Daoy (cell line): ENCODE measurements around the gene KCNH4. TPM values are rescaled to one million over a fixed set of nuclear protein-coding genes. Genes with fewer than 3 reads are reported as not detected.
A peak's percentile ranks its signal among the peaks of the same experiment; 100 is the strongest.
"Not testable (repeated sequence)": the region's sequence is repeated elsewhere in the genome, so short reads cannot be mapped to it uniquely, and the experiment has no call there.

Experiments
- DNase-seq: peaks from one replicate; pipeline ENCODE4 v3.0.0-alpha.2; 2015; ENCODE audit warnings: low read depth
- total RNA-seq: library from RNA; depleted of rRNA; stranded (reverse); fragments of >200 nt; shearing (Covaris generic); gene quantifications from 2 replicates; pipeline ENCODE4 v1.2.3, GENCODE V29; 2014

Gene KCNH4
- total RNA-seq, 1 experiment from 2014 or later: under 0.01 TPM

DNA sequence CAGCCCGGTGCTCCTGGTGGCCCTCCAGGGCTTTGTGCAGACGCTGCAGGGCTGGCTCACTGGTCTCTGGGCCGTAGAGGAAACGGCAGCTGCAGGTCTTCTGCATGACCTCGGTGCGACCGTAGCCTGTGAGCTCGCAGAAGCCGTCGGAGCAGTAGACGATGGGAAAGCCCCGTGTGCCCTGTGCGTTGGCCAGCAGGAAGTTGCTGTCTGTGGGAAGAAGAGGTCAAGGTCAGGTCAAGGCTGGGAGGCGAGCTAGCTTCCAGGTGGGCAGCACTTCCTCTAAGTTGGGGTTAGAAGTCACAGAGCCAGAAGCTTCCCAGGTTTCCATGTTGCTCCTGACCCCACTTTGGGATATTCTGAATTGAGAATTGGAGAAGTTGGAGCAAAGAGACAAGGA is 2.1 kb downstream of the KCNH4 start:
- no peak for DNase-seq

DNA sequence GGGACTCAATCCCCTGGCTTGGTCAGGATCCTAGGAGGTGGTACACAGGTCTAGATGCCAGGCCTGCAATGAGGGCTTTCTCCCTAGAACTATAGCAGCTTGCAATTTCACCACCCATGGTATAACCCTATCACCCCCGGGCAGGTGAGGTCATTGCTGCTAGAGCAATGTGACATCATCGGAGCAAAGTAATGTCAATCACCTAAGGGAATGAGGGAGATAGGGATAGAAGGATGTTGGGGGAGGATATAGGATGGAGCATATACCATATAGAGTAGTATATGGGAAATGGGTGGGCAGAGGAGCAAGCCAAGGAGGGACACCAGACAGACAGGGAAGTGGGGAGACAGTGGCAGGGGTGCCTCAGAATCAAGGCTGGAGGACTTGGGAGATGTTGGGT is 3.3 kb downstream of the KCNH4 start:
- DNase-seq: no peak

DNA sequence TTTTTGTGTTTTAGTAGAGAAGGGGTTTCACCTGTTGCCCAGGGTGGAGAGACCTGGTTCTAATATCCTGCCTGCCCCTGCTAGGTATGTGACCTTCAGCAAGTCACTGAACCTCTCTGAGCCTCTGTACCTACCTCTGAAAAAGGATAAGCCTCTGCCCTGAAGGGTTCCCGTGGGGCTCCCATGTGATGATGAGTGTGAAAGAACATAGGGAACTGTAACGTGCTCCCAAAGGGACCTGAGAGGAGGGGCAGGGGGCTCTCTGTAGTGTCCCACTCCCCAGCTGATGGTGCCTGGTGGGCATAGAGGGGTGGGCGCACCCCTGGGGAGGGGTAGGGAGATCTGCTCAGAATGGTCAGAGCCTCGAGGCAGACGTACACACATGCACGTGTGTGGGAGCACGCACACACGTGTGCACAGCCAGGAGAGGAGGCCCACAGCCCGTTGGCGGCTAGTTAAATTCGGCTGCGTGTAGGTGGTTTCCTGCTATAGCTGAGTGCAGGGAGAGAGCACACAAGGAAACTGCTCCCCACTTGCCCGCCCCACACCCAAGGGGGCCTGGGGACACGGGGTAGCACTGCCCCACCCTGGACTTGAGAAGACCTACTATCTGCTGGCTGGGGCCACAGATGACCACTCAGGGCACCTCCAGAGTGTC is 6.7 kb downstream of the KCNH4 start:
- no peak for DNase-seq

DNA sequence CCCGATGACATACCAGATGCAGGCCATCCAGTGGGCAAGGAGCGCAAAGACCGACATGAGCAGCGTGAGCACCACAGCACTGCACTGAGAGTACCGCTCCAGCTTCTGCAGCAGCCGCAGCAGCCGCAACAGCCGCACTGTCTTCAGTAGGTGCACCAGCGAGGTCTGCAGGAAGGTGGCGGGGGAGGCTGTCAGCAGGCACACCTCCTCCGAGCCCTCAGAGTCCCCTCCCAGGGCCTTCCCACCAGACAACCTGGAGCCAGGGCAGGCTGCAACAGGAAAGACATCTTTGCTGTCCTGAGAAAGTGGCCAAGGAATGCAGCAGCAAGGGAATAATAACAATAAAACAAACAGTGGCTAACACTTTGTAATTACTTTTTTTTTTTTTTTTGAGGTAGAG is 9.1 kb downstream of the KCNH4 start:
- no peak for DNase-seq

DNA sequence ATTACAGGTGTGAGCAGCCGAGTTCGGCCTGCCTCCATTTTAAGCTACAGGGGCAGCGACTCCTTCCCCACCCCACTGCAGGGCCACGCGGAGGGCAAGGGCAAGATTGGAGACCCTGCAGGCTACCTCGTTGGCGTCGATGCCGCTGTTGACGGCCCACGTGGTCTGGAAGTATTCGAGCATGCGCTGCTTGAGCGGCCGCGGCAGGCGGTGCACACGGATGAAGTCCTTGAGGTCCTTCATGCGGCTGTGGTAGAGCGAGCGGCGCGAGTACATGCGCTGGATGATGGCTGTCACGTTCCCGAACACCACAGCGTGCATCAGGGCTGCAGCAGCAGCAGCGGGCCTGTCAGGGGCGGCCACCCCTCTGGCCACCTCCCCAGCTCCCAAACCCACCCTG is 11.6 kb downstream of the KCNH4 start:
- no peak for DNase-seq

DNA sequence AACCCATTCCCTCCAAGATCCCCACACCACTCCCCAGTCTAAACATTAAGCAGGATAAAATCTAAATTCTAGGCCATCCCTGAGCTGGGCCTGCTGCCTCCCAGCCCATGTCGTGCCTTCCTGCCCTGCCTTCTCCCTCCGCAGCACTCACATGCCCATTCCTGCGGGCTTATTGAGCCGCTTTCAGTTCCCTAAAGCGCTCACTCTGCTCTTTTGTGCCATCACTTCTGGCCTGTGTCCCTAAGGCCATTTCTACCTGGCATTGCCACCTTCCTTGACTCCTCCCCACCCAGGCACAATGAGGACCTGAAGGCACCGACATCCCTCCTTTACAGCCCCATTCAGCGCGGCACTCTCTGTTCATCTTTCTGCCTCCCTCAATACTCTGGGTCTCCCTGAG is 13.1 kb downstream of the KCNH4 start:
- no peak for DNase-seq

DNA sequence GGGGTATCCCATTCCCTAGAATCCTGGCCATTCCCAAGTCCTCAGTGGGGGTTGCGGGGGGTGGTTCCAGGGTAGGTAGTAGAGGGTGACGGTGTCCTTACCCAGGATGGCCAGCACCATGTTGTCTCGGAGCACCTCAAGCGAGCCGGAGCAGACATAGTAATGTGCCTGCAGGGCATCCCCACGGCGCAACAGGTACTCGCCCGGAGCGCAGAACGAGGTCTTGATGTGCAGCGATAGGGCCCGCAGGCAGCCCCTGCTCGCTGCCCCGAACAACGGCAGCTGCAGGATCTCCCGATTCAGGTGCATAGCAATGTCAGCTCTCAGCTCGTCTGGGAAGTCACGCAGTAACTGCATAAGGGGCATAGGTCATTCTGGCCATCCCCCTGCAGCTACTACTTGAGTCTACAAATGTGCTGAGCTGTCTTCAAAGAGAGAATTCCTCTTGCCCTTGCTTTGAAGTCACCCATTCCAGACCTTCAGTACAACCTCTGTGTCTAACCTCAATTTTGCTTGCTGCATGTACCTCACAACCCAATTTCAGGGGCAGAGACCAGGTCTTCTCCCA is 14.7 kb downstream of the KCNH4 start:
- DNase-seq: no peak

DNA sequence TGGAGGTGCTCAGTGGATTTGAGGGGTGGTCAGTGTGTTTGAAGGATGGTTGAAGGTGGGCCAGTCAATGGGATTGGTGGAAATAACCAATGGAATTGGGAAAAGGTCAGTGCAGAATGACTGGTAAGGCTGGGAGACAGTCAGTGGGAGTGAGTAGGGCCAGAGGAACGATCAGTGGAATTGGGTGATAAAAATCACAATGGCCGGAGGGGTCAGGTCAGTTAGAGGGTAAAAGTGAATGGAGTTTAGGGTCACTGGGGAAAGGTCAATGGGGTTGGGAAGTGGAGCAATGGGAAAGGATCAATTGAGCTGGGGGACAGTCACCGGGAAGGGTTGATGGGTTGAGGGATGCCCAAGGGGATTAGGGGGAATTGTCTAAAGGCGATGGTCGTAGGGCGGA is 15.2 kb downstream of the KCNH4 start:
- no peak for DNase-seq

DNA sequence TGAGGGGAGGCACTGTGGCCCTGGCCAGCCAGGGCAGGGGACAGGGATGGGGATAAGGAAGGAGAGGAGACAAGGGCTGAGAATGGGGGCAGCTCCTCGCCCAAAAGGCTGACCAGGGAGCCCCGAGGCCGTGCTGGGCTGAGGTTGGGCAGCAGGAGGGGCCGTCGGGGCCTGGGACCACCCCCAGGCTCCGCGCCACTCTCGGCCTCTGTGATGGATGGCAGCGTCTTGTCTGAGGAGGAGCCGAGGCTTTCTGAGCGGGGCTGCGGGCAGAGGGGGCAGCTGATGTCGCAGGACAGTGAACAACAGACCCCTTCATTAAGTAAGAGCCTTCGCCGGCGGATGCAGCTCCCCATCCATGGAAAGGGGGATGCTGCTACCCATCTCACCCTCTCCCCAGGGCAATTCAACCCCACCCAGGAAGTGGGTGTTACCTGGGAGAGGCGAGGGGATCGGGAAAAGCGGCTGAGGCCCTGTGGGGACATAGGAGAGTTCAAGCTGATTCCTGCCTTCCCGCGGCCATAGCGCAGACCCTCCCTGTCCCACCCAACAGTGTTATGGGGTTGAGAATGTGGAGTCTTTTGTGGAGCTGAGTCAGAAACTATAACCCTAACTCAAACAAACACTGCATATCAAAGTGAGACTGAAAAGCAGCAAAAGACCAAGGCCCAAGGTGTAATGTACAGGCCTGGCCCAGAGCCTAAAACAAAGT is 17.1 kb downstream of the KCNH4 start:
- no peak for DNase-seq

DNA sequence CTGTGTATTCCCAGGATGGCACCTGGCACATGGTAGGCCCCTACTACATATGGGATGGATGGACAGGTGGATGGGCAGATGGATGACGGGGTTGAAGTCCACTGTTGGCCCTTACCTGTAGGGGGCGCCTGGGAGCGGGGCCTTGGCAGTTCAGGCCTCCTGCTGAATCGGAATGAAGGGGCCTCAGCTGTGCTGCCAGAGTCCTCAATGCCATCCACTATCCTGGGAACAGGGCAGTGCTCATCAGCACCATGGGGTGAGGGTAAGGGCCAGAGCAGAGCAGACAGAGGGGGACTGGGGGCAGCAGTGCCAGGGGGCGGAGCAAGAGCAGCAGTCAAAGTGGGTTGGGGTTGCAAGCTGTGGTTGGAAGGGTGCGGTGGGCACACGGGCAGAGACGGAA is 17.8 kb downstream of the KCNH4 start:
- peak; percentile 35 for DNase-seq

DNA sequence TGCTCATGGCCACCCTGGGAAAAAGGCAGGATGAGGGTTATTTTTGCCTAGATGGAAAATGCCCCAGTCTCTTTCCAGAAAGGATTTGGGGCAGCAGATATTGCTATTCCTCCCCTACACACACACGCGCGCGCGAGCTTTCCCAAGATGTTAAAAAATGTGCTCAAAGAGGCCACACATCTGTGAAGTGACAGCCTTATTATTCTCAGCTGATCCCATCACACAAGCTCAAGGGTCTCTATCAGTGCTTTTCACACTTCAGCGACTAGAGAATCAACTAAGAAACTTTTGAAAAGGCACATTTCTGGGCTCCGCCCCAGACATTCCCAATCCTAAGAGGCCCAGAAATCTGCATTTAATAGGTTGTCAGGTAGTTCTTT is 20.4 kb downstream of the KCNH4 start:
- no peak for DNase-seq

DNA sequence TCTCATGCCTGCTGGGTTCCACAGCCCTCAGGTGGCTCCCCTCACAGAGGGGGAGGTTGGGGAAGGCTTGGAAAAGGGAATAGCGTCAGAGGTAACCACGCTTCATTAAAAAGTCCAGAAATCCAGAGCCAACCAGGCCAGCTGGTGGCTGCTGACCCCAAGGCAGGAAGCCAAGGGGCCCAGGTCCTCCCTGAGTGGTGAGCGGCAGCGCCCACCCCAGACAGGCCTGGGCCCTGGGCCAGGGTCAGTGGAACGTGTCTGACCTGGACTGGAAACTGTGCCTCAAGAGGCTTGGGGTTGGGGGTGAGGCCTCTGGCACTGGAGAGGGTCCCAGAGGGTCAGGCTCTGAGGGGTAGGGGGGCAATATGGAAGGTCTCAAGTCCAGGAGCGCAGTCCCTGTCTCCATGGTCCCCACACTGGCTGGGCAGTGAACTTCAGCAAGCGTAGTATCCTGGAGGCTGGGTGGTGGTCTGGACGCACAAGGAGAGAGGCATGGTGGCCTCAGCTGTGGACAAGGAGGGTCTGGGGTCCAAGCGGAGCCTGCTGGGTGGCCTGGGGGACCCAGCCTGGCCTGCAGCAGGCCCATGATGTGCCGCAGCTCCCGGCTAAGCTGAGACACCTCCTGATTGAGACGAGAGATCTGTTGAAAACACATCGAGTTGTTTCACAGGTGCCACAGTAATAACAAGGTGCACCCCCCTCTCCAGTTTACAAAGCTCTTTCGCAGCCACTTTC is 21.0 kb downstream of the KCNH4 start:
- no peak for DNase-seq

DNA sequence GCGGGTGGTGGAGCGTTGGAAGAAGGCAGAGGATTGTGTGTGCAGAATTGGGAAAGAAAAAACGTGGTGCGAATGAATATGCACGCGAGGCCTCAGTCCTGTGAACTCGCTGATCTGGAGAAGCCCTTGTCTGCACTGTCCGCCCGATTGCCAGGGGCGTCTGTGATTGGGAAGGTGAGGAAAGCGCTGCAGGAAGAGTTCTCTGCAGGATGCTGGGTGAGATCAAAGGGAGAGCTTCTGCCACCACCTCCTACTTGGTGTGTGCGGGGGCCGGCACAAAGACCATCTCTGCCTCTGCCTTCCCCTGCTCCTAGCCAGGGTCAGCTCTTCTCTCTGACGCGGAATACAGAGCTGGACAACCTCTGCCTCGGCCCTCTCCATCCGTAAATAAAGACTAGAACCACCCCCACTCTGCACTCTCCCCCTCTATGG is 25.3 kb downstream of the KCNH4 start:
- DNase-seq: no peak

DNA sequence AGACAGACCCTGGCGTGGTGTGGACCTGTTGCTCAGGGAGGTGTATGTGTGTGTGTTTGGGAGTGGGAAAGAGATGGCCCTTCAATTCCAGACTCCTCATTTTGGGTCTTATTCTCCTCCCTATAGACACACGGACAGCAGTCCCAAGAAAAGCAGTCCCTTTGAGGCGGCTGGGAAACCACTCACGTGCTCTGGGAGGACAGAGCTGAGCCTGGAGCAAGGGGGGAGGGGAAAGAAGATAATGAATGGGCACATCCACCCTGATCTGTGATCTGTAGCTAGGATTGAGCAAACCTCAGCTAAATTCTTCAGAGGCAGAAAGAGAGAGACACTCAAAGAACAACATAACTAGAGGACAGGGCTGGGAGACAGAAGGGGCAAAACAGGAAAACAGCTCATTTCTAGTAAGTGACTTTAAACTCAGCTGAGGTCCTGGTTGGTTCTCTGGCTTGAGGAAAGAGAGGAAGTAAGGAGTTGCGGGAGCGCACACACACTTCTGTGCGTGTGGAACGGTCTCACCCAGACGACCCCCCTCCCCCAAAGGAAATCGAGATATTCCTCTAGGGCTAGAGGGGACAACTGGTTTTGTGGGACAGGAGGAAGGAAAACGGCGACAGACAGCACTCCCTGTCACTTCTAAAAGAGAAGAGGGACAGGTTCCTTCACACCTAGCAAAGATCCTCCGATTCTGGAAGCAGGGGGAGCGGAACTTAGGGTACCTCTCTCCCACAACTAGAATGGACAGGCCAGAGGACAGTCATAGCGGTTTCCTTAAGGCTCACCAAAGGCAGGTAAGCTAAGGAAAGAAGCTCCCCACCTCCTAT is 26.8 kb downstream of the KCNH4 start:
- no peak for DNase-seq

DNA sequence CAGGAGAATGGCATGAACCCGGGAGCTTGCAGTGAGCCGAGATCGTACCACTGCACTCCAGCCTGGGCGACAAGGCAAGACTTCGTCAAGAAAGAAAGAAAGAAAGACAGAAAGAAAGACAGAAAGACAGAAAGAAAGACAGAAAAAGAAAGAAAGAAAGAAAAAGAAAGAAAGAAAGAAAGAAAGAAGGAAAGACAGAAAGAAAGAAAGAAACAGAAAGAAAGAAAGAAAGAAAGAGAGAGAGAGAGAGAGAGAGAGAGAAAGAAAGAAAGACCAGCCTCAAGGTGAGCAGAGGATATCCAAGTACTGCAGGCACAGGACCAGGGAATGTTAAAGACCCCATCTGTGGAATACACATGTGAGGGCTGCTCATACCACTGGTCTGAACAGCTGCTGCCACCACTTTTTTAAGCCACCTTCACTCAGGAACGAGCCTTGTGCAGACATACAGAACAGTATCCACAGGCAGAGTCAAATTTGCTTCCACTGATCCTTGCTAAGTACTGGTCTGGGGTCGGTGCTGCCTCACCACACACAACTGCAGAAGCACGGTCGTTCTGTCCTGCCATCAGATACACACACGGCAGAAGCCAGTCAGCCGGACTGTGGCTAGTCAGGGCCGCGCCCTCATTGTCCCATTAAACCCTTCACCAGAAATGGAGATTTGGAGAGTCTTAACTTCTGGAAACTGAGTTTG is 33.9 kb downstream of the KCNH4 start:
- DNase-seq: no peak

DNA sequence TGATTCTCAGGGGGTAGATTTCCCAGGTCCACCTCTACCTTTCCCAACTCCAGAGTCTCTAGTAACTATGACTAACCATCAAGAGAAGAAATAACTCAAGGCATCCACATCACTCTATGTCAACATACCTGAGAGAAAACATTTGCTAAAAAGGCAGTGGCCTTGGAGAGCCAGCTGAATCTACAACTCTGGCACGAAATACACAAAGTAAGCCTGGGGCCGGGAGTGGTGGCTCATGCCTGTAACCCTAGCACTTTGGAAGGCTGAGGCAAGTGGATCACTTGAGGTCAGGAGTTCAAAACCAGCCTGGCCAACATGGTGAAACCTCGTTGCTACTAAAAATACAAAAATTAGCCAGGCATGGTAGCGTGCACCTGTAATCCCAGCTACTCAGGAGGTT is 37.8 kb downstream of the KCNH4 start:
- DNase-seq: not testable (repeated sequence)

DNA sequence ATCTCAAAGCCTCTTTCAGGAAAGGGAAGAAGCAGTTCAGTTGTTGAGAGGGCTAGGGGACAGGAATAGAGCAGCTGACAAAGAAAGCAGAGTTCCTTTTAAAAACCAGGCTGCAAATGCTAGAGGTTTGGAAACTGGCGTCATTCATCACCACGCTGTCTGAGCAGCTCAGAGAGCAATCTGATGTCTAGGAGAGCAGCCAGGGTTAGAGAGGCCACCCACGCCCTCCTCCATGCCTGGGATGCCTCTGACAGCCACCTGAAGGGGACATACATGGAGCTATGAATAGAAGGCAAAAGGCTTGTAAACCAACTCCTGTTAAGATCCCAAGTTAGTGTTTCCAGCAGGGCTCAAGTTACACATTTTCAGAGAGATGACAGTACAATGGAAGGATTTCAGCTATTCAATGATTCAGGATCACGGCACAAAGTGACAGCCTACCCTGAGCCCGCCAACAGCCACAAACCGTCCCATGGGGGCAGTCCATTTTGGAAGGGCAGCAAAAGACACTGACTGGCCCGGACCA is 38.5 kb downstream of the KCNH4 start:
- DNase-seq: peak; percentile 27

DNA sequence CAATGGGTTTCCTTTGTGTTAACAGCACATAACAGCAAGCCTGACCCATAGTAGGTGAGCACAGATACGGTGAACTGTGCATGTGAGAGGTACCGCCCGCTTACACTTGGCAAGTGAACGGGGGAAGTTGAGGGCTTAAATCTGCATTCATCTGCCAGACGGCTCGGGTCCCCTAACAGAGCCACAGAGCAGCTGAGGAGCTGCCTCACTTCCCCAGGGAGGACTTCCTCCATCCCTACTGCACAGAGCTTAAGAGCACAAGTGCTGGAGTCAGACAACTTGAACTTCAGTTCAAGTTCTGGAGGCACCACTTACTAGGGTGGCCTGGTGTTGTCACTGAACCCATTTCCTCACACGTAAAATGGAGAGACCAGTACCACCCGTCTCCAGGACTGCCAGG is 39.6 kb downstream of the KCNH4 start:
- DNase-seq: no peak

DNA sequence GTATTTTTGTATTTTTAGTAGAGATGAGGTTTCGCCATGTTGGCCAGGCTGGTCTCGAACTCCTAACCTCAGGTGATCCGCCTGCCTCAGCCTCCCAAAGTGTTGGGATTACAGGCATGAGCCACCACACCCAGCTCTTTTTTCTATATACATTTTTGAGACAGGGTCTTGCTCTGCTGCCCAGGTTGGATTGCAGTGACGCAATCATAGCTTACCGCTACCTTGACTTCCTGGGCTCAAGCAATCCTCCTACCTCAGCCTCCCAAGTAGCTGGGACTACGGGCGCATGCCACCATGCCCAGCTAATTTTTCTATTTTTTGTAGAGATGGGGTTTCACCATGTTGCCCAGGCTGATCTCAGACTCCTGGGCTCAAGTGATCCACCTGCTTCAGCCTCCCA is 40.3 kb downstream of the KCNH4 start:
- not testable (repeated sequence) for DNase-seq

DNA sequence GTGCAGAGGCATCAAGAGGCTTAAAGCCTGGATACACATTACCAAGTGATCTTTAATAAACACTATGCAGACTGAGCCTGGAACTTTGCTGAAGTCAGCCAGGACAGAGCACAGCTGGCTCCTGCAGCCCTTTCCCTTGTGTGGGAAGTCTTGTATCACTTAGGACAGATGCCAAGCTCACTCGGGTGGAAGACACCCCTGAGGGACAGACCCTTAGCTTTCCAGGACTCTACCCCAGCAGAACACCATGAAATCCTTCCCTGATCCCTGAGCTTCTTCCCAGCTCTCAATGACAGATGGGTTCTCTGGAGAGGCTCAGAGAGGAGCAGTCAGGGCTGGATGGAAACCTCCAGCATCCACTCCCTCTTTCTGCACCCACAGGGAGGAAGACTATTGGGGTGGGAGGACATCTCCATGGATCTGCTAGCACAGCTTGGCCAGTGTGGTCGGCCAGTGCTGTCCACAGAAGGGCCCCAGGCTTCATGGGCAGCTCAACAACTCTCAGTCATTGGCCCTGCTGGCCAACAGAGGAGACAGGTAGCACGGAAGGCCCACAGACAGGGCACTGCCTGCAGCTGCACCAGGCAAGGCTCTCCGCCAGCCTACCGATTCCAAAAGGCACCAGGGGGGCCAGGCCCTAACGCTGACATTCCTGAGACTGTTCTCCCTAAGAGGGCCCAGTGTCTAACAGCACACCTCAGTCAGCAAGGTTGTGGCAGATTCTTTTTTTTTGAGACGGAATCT is 42.0 kb downstream of the KCNH4 start:
- no peak for DNase-seq
